ENCODE measurements around the gene PSEN2. TPM values are rescaled to one million over a fixed set of nuclear protein-coding genes. Genes with fewer than 3 reads are reported as not detected.

The PSEN2 gene
- total RNA-seq, 1 experiment from 2014 or later: 17.4 TPM

DNA sequence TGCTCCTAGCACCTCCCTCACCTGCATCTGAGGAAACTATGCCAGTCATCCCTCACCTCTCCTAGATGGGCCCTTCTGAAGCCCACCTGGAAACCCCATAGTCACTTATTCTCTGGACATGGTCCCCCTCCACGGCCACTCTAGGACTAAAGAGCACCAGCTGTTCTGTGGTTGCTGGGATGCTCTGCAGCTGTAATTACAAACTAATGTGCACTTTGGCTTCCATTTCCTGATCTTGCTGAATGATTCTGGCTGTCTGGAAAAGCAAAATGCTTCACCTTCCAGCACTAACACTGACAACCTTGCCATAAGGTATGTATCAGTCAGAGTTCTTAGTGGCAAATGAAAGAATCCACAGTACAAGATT is 48.7 kb upstream of the PSEN2 start:
- Mint-ChIP-seq H3K27ac (no peak overlapping the region), H3K36me3 (ENCODE audit: insufficient read depth in 1 of 3, low read depth in 3 of 3) (0 out of 7 replicates have a peak, but pooled peaks cover 0 to 3% (median 0%) of the 10 kb centered on the region in 3 experiments), H3K4me1 (peaks cover 0 to 10% of the 10 kb centered on the region in 2 experiments; a peak in 2 of 4 replicates), H3K27me3 (ENCODE audit: low read depth) (peaks cover 9% of the 10 kb centered on the region), H3K4me3 (no peak overlapping the region), H3K9me3 (peaks cover 4 to 6% of the 10 kb centered on the region in 2 experiments; a peak in 4 of 5 replicates)
- Histone ChIP-seq H4K91ac (ENCODE audit: insufficient read length, low read depth, low read length) (no peak overlapping the region), H3K9ac (ENCODE audit: extremely low read depth, insufficient read length, low read length) (no peak overlapping the region), H3K23ac (ENCODE audit: insufficient read length, low read depth, low read length) (no peak overlapping the region), H2AK5ac (ENCODE audit: insufficient read length, low read length) (no peak overlapping the region), H3K27ac (ENCODE audit: insufficient read length, low read depth, low read length) (no peak overlapping the region), H3T11ph (ENCODE audit: low read length) (no peak overlapping the region), H3K4ac (ENCODE audit: low read depth, low read length) (no peak overlapping the region), H3K18ac (ENCODE audit: insufficient read length, low read depth, low read length) (no peak overlapping the region), H2AFZ (ENCODE audit: low read length) (no peak overlapping the region), H3K9me3 (ENCODE audit: control insufficient read depth, low read depth, low read length) (no peaks in the 10 kb centered on the region), H2BK120ac (ENCODE audit: low read depth, low read length, poor library complexity, severe bottlenecking) (no peak overlapping the region), H4K20me1 (ENCODE audit: control insufficient read depth, insufficient read depth, insufficient read length) (no peaks in the 10 kb centered on the region), H3K27me3 (ENCODE audit: insufficient read depth, low read length) (no peaks in the 10 kb centered on the region), H3K79me2 (ENCODE audit: insufficient read depth, low read length) (no peaks in the 10 kb centered on the region), H3K23me2 (ENCODE audit: insufficient read length, low read depth, low read length, poor library complexity, severe bottlenecking) (no peaks in the 10 kb centered on the region), H3K14ac (ENCODE audit: insufficient read depth, low read length) (no peak overlapping the region), H3K79me1 (ENCODE audit: insufficient read depth, low read depth, low read length, poor library complexity, severe bottlenecking) (no peaks in the 10 kb centered on the region), H2BK15ac (ENCODE audit: low read depth, low read length) (no peak overlapping the region), H2BK12ac (ENCODE audit: insufficient read length, low read depth, low read length) (no peak overlapping the region), H3K4me2 (ENCODE audit: insufficient read depth, insufficient read length, low read length) (no peak overlapping the region), H4K8ac (replicated peaks; ENCODE audit: insufficient read length, low read depth, low read length) (no peak overlapping the region), H2BK5ac (ENCODE audit: insufficient read length, low read length) (no peak overlapping the region), H2BK20ac (ENCODE audit: low read depth, low read length, poor library complexity, severe bottlenecking) (no peak overlapping the region), H4K5ac (ENCODE audit: insufficient read length, low read depth, low read length) (no peak overlapping the region), H3K4me1 (ENCODE audit: insufficient read depth, low read length) (no peaks in the 10 kb centered on the region), H3K56ac (ENCODE audit: insufficient read length, low read depth, low read length) (no peak overlapping the region)
- DNase-seq: no peak
- TF ChIP-seq, protein P1, sequence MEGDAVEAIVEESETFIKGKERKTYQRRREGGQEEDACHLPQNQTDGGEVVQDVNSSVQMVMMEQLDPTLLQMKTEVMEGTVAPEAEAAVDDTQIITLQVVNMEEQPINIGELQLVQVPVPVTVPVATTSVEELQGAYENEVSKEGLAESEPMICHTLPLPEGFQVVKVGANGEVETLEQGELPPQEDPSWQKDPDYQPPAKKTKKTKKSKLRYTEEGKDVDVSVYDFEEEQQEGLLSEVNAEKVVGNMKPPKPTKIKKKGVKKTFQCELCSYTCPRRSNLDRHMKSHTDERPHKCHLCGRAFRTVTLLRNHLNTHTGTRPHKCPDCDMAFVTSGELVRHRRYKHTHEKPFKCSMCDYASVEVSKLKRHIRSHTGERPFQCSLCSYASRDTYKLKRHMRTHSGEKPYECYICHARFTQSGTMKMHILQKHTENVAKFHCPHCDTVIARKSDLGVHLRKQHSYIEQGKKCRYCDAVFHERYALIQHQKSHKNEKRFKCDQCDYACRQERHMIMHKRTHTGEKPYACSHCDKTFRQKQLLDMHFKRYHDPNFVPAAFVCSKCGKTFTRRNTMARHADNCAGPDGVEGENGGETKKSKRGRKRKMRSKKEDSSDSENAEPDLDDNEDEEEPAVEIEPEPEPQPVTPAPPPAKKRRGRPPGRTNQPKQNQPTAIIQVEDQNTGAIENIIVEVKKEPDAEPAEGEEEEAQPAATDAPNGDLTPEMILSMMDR (conservative IDR thresholded peaks at IDR 0.05): no peak
- no CpG with 5 or more reads among the region's 1 CpG for WGBS (ENCODE audit: extremely low coverage, insufficient read length, low lambda C conversion rate)
